Common myeloid progenitor, CD34-positive (primary cell): ENCODE results near the gene PANX2.

Experiments
- CTCF ChIA-PET: fragments of 350-600 bp; sonication (Branson Sonifier 250); formaldehyde crosslinking; loops from one replicate; lab custom pipeline; 2021; ENCODE audit warnings: antibody characterized with exemption; lab: Charles Lee
- POLR2A ChIA-PET: fragments of 350-600 bp; sonication (Branson Sonifier 250); formaldehyde crosslinking; loops from one replicate; lab custom pipeline; 2021; ENCODE audit warnings: antibody characterized with exemption; lab: Charles Lee
- DNase-seq, 3 donors: peaks; one replicate each; pipeline versions ENCODE4 v3.0.0 to v3.0.0-alpha.2; 2013
- H3K27ac ChIP-seq, 2 experiments: 1 replicate in 1 of 2; 2 replicates in 1 of 2; pipeline ENCODE4 v1.7.0; 2013; ENCODE audit warnings: inconsistent platforms in 2 of 2, low read length in 2 of 2, mild to moderate bottlenecking in 2 of 2, low read depth in 1 of 2, moderate library complexity in 1 of 2; ENCODE audit not compliant: severe bottlenecking in 2 of 2, insufficient read depth in 1 of 2, poor library complexity in 1 of 2
- H3K27me3 ChIP-seq, 5 experiments: replicated peaks in 2 of 5; 1 replicate in 3 of 5; 2 replicates in 2 of 5; pipeline versions ENCODE4 v1.6.1 to v1.7.0; 2013; ENCODE audit warnings: low read length in 4 of 5, mild to moderate bottlenecking in 2 of 5, moderate library complexity in 2 of 5, inconsistent platforms in 1 of 5; ENCODE audit not compliant: insufficient read depth in 5 of 5, control insufficient read depth in 4 of 5
- H3K36me3 ChIP-seq, 4 experiments: 1 replicate in 2 of 4; 2 replicates in 2 of 4; pipeline versions ENCODE4 v1.6.1 to v1.7.0; 2013; ENCODE audit warnings: low read length in 3 of 4, control low read depth in 1 of 4, mild to moderate bottlenecking in 1 of 4; ENCODE audit not compliant: control insufficient read depth in 4 of 4, insufficient read depth in 4 of 4
- H3K4me1 ChIP-seq, 4 experiments: 1 replicate in 3 of 4; 2 replicates in 1 of 4; pipeline versions ENCODE4 v1.6.1 to v1.7.1; 2013; ENCODE audit warnings: low read length in 3 of 4, mild to moderate bottlenecking in 3 of 4, control low read depth in 1 of 4, inconsistent platforms in 1 of 4, moderate library complexity in 1 of 4; ENCODE audit not compliant: control insufficient read depth in 4 of 4, insufficient read depth in 4 of 4; ENCODE audit errors: control extremely low read depth in 1 of 4
- H3K4me3 ChIP-seq, 7 experiments: 1 replicate in 4 of 7; 2 replicates in 3 of 7; pipeline versions ENCODE4 v1.5.1 to v1.7.0; 2013; ENCODE audit warnings: mild to moderate bottlenecking in 7 of 7, low read length in 6 of 7, moderate library complexity in 6 of 7, inconsistent platforms in 2 of 7, low read depth in 2 of 7, control low read depth in 1 of 7; ENCODE audit not compliant: insufficient read depth in 4 of 7, control insufficient read depth in 1 of 7; ENCODE audit errors: extremely low read depth in 1 of 7
- H3K9me3 ChIP-seq, 5 experiments: 1 replicate in 4 of 5; 2 replicates in 1 of 5; pipeline versions ENCODE4 v1.6.1 to v1.7.1; 2013; ENCODE audit warnings: low read length in 4 of 5, mild to moderate bottlenecking in 2 of 5, inconsistent platforms in 1 of 5, low read depth in 1 of 5, moderate library complexity in 1 of 5; ENCODE audit not compliant: control insufficient read depth in 4 of 5, insufficient read depth in 2 of 5; ENCODE audit errors: control extremely low read depth in 1 of 5
- WGBS: methylation state at CpG from one replicate; pipeline ENCODE4 v1.1.5; 2013; ENCODE audit not compliant: insufficient coverage; 5-methylcytosine and 5-hydroxymethylcytosine counted together

PANX2 gene

DNA sequence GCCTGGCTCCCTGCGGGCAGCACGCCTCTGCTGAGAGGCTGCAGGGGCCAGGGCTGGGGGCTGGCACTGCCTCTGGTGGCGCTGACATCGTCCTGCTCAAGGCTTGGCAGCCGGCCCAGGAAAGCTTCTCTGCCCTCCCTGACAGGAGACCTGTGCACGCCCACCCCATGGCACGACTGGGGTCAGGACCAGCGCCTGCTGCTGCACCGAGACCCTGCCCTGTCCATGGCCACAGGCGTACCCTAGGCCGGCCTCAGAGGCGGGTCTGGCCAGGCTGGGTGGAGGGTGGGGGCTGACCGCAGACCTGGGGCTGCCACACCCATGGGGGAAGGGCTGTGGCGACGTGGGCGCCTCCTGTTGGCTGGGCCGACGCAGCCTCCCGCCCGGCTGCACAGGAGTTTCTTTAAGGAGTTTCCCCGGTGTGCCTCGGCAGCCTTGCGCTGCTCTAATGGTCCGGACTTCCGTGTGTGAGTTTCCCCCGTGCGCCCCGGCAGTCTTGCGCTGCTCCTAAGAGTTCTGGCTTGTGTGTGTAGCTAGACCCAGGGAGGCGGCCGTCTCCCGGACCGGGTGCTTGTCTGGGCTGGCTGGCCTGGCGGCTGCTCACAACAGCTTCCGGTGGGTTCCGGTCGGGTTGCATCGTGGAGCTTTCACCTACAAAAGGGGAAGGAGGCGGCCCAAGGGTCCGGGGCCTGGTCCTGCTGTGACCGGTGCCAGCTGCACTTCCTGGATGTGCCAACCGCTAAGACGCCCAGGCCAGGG is 19.8 kb downstream of the PANX2 start:
- Histone ChIP-seq H3K9me3 (no peaks in the 10 kb centered on the region), H3K4me3 (peak overlapping the region; percentile 8 to 70 (median 62)), H3K27ac (peak overlapping the region; percentile 89 to 93), H3K4me1 (peaks cover 0 to 82% (median 73%) of the 10 kb centered on the region in 4 experiments), H3K27me3 (no peaks in the 10 kb centered on the region), H3K36me3 (peaks cover 2 to 34% (median 13%) of the 10 kb centered on the region in 4 experiments)
- WGBS = under 1% methylated on average over 38 of the region's 43 CpGs
- ChIA-PET CTCF (interaction anchor here (0.7 to 3.2 kb wide), 11 partner anchors 9 to 260 kb away, joined by 3 to 14 read pairs (median 4); partner anchors contain the start of genes MLC1 and PANX2), POLR2A (interaction anchor here (0.6 to 3.6 kb wide), 22 partner anchors 8 to 263 kb away, joined by 3 to 55 read pairs (median 4); partner anchors contain the start of genes HDAC10, MLC1, PANX2 and SELENOO)
- DNase-seq = peak; percentile 86 to 94 (median 92)

DNA sequence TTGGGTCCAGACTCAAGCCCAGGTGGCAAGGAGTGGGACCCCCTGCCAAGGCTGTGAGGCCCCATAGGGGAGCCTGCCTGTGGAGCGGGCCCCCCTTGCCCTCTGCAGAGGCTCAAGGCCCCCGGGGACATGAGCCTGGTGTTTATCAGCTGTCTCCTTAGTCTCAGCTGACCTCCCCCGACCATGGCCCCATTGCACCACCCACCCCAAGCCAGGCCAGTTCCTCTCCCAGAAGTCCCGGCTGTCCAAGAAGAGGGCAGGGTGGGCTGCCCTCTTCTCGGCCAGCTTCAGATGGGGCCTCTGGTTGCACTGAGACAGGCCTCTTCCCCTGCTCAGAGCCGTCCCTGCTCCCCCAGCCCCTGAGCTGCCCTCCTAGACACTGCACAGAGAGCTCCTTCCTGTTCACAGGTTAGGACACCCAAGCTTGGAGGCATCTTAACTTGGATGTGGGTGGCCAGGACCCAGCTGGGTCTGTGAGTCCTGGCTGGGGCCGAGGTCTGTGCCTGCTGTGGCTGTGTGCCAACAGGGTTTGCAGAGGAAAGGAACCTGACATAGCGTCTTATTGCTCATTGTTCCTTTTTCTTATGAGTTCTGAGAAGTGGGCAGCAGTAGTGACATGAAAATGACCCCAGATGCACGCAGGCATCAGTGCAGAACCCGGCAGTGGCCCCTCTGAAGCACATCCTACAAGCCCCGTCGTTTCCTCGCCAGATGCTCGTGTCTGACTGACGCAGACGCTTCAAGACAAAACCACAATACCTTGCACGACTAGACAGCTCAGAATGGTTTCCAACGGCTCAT is 20.6 kb downstream of the PANX2 start:
- peak; percentile 90 to 99 (median 98) for DNase-seq
- ChIA-PET POLR2A (interaction anchor here (0.6 to 3.6 kb wide), 25 partner anchors 7 to 264 kb away, joined by 3 to 55 read pairs (median 4); partner anchors contain the start of genes HDAC10, MLC1, PANX2 and PIM3), CTCF (interaction anchor here (0.7 to 3.2 kb wide), 12 partner anchors 9 to 424 kb away, joined by 3 to 14 read pairs (median 4); partner anchors contain the start of genes MLC1 and PANX2)
- Histone ChIP-seq H3K4me3 (peak overlapping the region in 6 of 7 experiments; percentile 23 to 70 (median 63)), H3K27ac (peak overlapping the region; percentile 89 to 93), H3K27me3 (no peaks in the 10 kb centered on the region), H3K4me1 (peaks cover 0 to 80% (median 72%) of the 10 kb centered on the region in 4 experiments), H3K9me3 (no peaks in the 10 kb centered on the region), H3K36me3 (peaks cover 2 to 40% (median 18%) of the 10 kb centered on the region in 4 experiments)
- under 1% methylated on average over 16 of the region's 18 CpGs for WGBS

DNA sequence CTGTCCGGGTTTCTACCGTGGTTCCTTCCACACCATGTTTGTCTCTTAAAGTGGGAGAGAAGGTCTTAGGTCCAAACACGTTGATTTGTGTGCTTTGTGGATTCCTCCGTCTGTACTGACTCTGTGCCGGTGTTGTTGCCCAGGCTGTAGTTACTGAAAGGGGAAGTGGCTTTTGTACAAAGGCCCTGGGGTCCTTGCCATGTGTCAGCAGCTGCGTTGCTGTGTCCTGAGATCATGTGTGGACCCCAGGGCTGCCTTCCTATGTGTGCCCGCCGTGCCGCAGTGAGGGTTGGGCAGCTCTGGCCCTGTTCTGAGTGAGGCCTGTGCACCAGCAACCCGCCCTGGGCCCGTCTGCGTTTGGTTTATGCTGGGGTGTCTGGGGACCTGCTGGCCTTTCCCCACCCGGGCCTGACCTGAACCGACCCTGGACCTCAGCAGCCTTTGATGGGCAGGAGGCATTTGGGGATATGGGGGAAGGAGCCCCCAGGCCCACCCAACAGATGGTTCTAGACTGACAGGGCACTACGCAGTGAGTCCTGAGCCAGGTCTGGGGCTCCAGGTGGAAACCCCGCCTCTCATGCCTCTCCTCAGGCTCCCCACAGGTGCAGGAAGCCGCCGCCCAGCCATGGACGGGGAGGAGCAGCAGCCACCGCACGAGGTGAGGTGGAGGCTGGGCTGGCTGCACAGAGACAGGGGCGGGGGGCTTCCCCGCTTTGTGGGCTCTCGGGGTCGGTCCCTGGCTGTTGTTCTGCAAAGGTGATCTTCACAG is 22.1 kb downstream of the PANX2 start:
- WGBS = 43% methylated on average over 18 of the region's 25 CpGs
- H3K9me3 ChIP-seq = no peaks in the 10 kb centered on the region
- H3K36me3 ChIP-seq = peaks cover 2 to 53% (median 25%) of the 10 kb centered on the region in 4 experiments
- no peaks in the 10 kb centered on the region for H3K27me3 ChIP-seq
- H3K4me3 ChIP-seq = peak overlapping the region in 5 of 7 experiments; percentile 13 to 70 (median 36)
- CTCF ChIA-PET = interaction anchor here (0.8 to 2.2 kb wide), 3 partner anchors 9 to 42 kb away, joined by 3 to 11 read pairs (median 3); no protein-coding TSS in a partner anchor
- DNase-seq = peak; percentile 45 to 83 (median 73)
- H3K27ac ChIP-seq = peak overlapping the region; percentile 89 to 93
- peaks cover 0 to 65% (median 59%) of the 10 kb centered on the region in 4 experiments for H3K4me1 ChIP-seq
- POLR2A ChIA-PET = interaction anchor here (1.6 to 3.6 kb wide), 4 partner anchors 9 to 81 kb away, joined by 6 to 55 read pairs (median 20); partner anchors contain the start of genes PANX2 and SELENOO

GRCh38 chr22:50193621-50194020 is 23.1 kb downstream of the PANX2 start:
- POLR2A ChIA-PET = interaction anchor here (1.2 kb wide), 1 partner anchor 43 kb away, joined by 3 read pairs; no protein-coding TSS in a partner anchor
- Histone ChIP-seq H3K9me3 (no peaks in the 10 kb centered on the region), H3K27me3 (no peaks in the 10 kb centered on the region), H3K4me3 (no peak overlapping the region), H3K36me3 (peaks cover 2 to 58% (median 29%) of the 10 kb centered on the region in 4 experiments), H3K27ac (peak overlapping the region; percentile 20 to 34), H3K4me1 (peaks cover 0 to 58% (median 51%) of the 10 kb centered on the region in 4 experiments)
- CTCF ChIA-PET = no interaction called here
- DNase-seq = no peak
- WGBS = 88% methylated on average over 8 of the region's 8 CpGs

GRCh38 chr22:50194037-50194805 is 23.7 kb downstream of the PANX2 start:
- POLR2A ChIA-PET = interaction anchor here (1.2 kb wide), 1 partner anchor 44 kb away, joined by 3 read pairs; no protein-coding TSS in a partner anchor
- H3K4me1 ChIP-seq = peaks cover 0 to 52% (median 45%) of the 10 kb centered on the region in 4 experiments
- H3K36me3 ChIP-seq = peaks cover 2 to 61% (median 30%) of the 10 kb centered on the region in 4 experiments
- H3K27me3 ChIP-seq = no peaks in the 10 kb centered on the region
- peak overlapping the region in 1 of 2 experiments; percentile 34 for H3K27ac ChIP-seq
- no peak overlapping the region for H3K4me3 ChIP-seq
- no peak for DNase-seq
- CTCF ChIA-PET = interaction anchor here (0.8 to 1.4 kb wide), 3 partner anchors 43 to 45 kb away, joined by 3 read pairs; no protein-coding TSS in a partner anchor
- 96% methylated on average over 39 of the region's 44 CpGs for WGBS
- H3K9me3 ChIP-seq = no peaks in the 10 kb centered on the region
